C4-2B (cell line): Measurements from ENCODE around the gene GABARAPL2.

Experiments
- ZFX ChIP-seq: fragments of 450-650 bp; IDR thresholded peaks from 2 replicates; pipeline ENCODE4 v1.6.1; 2017
- TF ChIP-seq, protein P1 (sequence below): fragments of 450-650 bp; conservative IDR thresholded peaks from 2 replicates; pipeline ENCODE4 v1.5.1; 2017; ENCODE audit warnings: mild to moderate bottlenecking

DNA sequence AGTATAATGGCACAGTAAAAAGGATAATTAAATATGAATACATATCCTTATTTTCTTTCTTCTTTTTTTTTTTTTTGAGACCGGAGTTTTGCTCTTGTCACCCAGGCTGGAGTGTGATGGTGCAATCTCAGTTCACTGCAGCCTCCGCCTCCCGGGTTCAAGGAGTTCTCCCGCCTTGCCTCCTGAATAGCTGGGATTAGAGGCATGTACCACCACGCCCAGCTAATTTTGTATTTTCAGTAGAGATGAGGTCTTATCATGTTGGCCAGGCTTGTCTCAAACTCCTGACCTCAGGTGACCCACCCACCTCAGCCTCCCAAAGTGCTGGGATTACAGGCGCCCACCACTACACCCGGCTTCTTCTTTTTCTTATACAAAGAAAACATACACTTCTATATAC lies 12.0 kb downstream of the GABARAPL2 start:
- TF ChIP-seq, protein P1, sequence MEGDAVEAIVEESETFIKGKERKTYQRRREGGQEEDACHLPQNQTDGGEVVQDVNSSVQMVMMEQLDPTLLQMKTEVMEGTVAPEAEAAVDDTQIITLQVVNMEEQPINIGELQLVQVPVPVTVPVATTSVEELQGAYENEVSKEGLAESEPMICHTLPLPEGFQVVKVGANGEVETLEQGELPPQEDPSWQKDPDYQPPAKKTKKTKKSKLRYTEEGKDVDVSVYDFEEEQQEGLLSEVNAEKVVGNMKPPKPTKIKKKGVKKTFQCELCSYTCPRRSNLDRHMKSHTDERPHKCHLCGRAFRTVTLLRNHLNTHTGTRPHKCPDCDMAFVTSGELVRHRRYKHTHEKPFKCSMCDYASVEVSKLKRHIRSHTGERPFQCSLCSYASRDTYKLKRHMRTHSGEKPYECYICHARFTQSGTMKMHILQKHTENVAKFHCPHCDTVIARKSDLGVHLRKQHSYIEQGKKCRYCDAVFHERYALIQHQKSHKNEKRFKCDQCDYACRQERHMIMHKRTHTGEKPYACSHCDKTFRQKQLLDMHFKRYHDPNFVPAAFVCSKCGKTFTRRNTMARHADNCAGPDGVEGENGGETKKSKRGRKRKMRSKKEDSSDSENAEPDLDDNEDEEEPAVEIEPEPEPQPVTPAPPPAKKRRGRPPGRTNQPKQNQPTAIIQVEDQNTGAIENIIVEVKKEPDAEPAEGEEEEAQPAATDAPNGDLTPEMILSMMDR = no peak
- TF ChIP-seq ZFX = no peak
